Testis (tissue), 2 donors: ENCODE measurements around the gene CYB5A.

Experiments used
- CTCF ChIP-seq, 3 experiments: fragments of 450-650 bp in 2 of 3; fragments of 200-600 bp in 1 of 3; sonication (generic) in 1 of 3; IDR thresholded peaks; one replicate each; pipeline ENCODE4 v1.5.1; 2016 to 2019; ENCODE audit warnings: antibody characterized with exemption in 3 of 3, mild to moderate bottlenecking in 2 of 3, moderate library complexity in 1 of 3
- POLR2A ChIP-seq: fragments of 450-650 bp; IDR thresholded peaks from one replicate; pipeline ENCODE4 v1.6.1; 2017; ENCODE audit warnings: antibody characterized with exemption, mild to moderate bottlenecking, moderate library complexity

- TF ChIP-seq CTCF (IDR thresholded peaks at IDR 0.05), result no peak
- no peak for TF ChIP-seq POLR2A
Observed at GRCh38 chr18:74278058-74278457, 13.7 kb downstream of the CYB5A start.
